Activated CD8-positive, alpha-beta T cell treated with anti-CD3 and anti-CD28 coated beads for 36 hours (primary cell): ENCODE measurements around the gene RPL18. TPM values are rescaled to one million over a fixed set of nuclear protein-coding genes. Genes with fewer than 3 reads are reported as not detected.

ENCODE experiments used
- ATAC-seq: fragments of 200-7000 bp; cut with Tn5 transposase; one replicate; pipeline ENCODE4 v1.10.0; 2021; ENCODE audit warnings: mild to moderate bottlenecking, moderate library complexity
- CTCF ChIA-PET: fragments of 350-600 bp; sonication (Branson Sonifier 250); formaldehyde crosslinking; loops from one replicate; lab custom pipeline; 2021; ENCODE audit warnings: antibody characterized with exemption; lab: Charles Lee
- POLR2A ChIA-PET: fragments of 350-600 bp; sonication (Branson Sonifier 250); formaldehyde crosslinking; loops from one replicate; lab custom pipeline; 2021; ENCODE audit warnings: antibody characterized with exemption; lab: Charles Lee
- DNase-seq: peaks from one replicate; pipeline ENCODE4 v3.0.0-alpha.2; 2020
- H3K27ac Mint-ChIP-seq: one replicate; pipeline ENCODE4 v1.8.0; 2021; ENCODE audit warnings: mild to moderate bottlenecking, mixed read lengths
- H3K27me3 Mint-ChIP-seq: one replicate; pipeline ENCODE4 v1.8.0; 2021; ENCODE audit warnings: mixed read lengths
- H3K36me3 Mint-ChIP-seq: one replicate; pipeline ENCODE4 v1.8.0; 2021; ENCODE audit warnings: low read depth, mixed read lengths
- H3K4me1 Mint-ChIP-seq: one replicate; pipeline ENCODE4 v1.8.0; 2021; ENCODE audit warnings: low read depth, mixed read lengths
- H3K4me3 Mint-ChIP-seq: one replicate; pipeline ENCODE4 v1.8.0; 2021; ENCODE audit warnings: mild to moderate bottlenecking, moderate library complexity, mixed read lengths
- H3K9me3 Mint-ChIP-seq: one replicate; pipeline ENCODE4 v1.8.0; 2021; ENCODE audit warnings: mixed read lengths
- CTCF ChIP-seq: fragments of 200-600 bp; IDR thresholded peaks from one replicate; pipeline ENCODE4 v1.8.0; 2022; ENCODE audit warnings: antibody characterized with exemption, mild to moderate bottlenecking
- intact Hi-C: fragments of 100-400 bp; cut with micrococcal nuclease; formaldehyde crosslinking; loops from one replicate; pipeline ENCODE4 v1.10.0; 2022
- total RNA-seq, 2 experiments: library from RNA; stranded (reverse); gene quantifications; one replicate each; pipeline ENCODE4 v1.2.3, GENCODE V29; 2021

Gene RPL18
- total RNA-seq, 2 experiments from 2014 or later: 2,304 to 2,324 TPM

GRCh38 chr19:48650974-48651682 lies 32.1 kb upstream of the RPL18 start:
- Mint-ChIP-seq H3K27ac (no peak overlapping the region), H3K4me1 (peaks cover 20% of the 10 kb centered on the region)

GRCh38 chr19:48648134-48648533 lies 29.2 kb upstream of the RPL18 start:
- TF ChIP-seq CTCF: no peak

More at GRCh38 chr19:48650974-48651682, 32.1 kb upstream of the RPL18 start:
- Mint-ChIP-seq H3K27me3 (no peaks in the 10 kb centered on the region), H3K36me3 (no peaks in the 10 kb centered on the region), H3K4me3 (no peak overlapping the region), H3K9me3 (no peaks in the 10 kb centered on the region)
- CTCF ChIA-PET: interaction anchor here (0.6 kb wide), 1 partner anchor 62 kb away, joined by 4 read pairs; no protein-coding TSS in a partner anchor
- ATAC-seq (no peak), DNase-seq (no peak)
- intact Hi-C loops: no loop called here
- POLR2A ChIA-PET: interaction anchor here (0.6 kb wide), 1 partner anchor 37 kb away, joined by 3 read pairs; the partner anchor contains the start of gene FAM83E
- TF ChIP-seq CTCF: no peak

GRCh38 chr19:48646722-48647216 lies 27.8 kb upstream of the RPL18 start:
- CTCF ChIA-PET: interaction anchor here (1.0 to 1.8 kb wide), 4 partner anchors 13 to 189 kb away, joined by 3 to 11 read pairs (median 5); partner anchors contain the start of genes HSD17B14, RPL18 and SPHK2
- DNase-seq: no peak
- peaks cover 34% of the 10 kb centered on the region for H3K4me1 Mint-ChIP-seq

More at GRCh38 chr19:48648134-48648533, 29.2 kb upstream of the RPL18 start:
- ChIA-PET POLR2A (no interaction called here), CTCF (interaction anchor here (1.2 kb wide), 1 partner anchor 29 kb away, joined by 3 read pairs; no protein-coding TSS in a partner anchor)
- no peaks in the 10 kb centered on the region for H3K9me3 Mint-ChIP-seq
- no peak overlapping the region for H3K4me3 Mint-ChIP-seq
- H3K4me1 Mint-ChIP-seq: peaks cover 36% of the 10 kb centered on the region
- intact Hi-C loops: loop anchor here (10.0 kb wide), 1 partner anchor 97 kb away; the partner anchor contains the start of genes IZUMO1 and RASIP1
- H3K27me3 Mint-ChIP-seq: no peaks in the 10 kb centered on the region
- ATAC-seq (no peak), DNase-seq (no peak)
- H3K27ac Mint-ChIP-seq: no peak overlapping the region
- H3K36me3 Mint-ChIP-seq: no peaks in the 10 kb centered on the region

GRCh38 chr19:48646001-48646721 lies 27.2 kb upstream of the RPL18 start, which contains the start of gene CA11:
Gene CA11 (minus strand): TSS chr19:48646187. CDS start chr19:48645632, 555 bp downstream.
- intact Hi-C loops: loop anchor here (10.0 kb wide), 1 partner anchor 99 kb away; the partner anchor contains the start of genes IZUMO1 and RASIP1
- H3K27me3 Mint-ChIP-seq: no peaks in the 10 kb centered on the region
- H3K36me3 Mint-ChIP-seq: no peaks in the 10 kb centered on the region
- ATAC-seq (peak; percentile 92), DNase-seq (peak; percentile 94)
- CTCF ChIA-PET: interaction anchor here (0.6 to 1.9 kb wide), 21 partner anchors 7 to 347 kb away, joined by 3 to 17 read pairs (median 4); partner anchors contain the start of genes DBP, GYS1, HSD17B14 and RPL18
- peak; percentile 87 for TF ChIP-seq CTCF
- no peaks in the 10 kb centered on the region for H3K9me3 Mint-ChIP-seq
- peak within 1 kb of the TSS; percentile 85 for H3K4me3 Mint-ChIP-seq
- peak within 1 kb of the TSS; percentile 90 for H3K27ac Mint-ChIP-seq
- POLR2A ChIA-PET: interaction anchor here (0.6 to 2.3 kb wide), 7 partner anchors 9 to 349 kb away, joined by 3 to 16 read pairs (median 4); partner anchors contain the start of genes DBP, PPP1R15A, RPL18 and SPHK2
- peaks cover 36% of the 10 kb centered on the region for H3K4me1 Mint-ChIP-seq

More at GRCh38 chr19:48646722-48647216, 27.8 kb upstream of the RPL18 start:
- Mint-ChIP-seq H3K36me3 (no peaks in the 10 kb centered on the region), H3K4me3 (peak overlapping the region; percentile 42), H3K27me3 (no peaks in the 10 kb centered on the region), H3K27ac (peak overlapping the region; percentile 81), H3K9me3 (no peaks in the 10 kb centered on the region)
- POLR2A ChIA-PET: interaction anchor here (1.0 to 2.3 kb wide), 3 partner anchors 10 to 30 kb away, joined by 3 to 16 read pairs (median 8); partner anchors contain the start of gene DBP
- intact Hi-C loops: loop anchor here (10.0 kb wide), 1 partner anchor 98 kb away; the partner anchor contains the start of genes IZUMO1 and RASIP1
- no peak for TF ChIP-seq CTCF
- ATAC-seq: no peak
